IMR-90 (cell line): ENCODE results near the gene PNPLA1. TPM values are rescaled to one million over a fixed set of nuclear protein-coding genes. Genes with fewer than 3 reads are reported as not detected.
A peak's percentile ranks its signal among the peaks of the same experiment; 100 is the strongest.

Experiments used
- ATAC-seq: fragments of 200-7000 bp; cut with Tn5 transposase; 2 replicates; pipeline ENCODE4 v1.9.1; 2020; ENCODE audit warnings: low read depth, mild to moderate bottlenecking, moderate library complexity
- BruUV-seq: library from RNA; stranded (reverse); fragments of 400-500 nt; replicated peaks from 2 replicates; lab custom pipeline; 2021; lab: Mats Ljungman, UMichigan
- CTCF ChIA-PET: fragments of 300-600 bp; formaldehyde crosslinking; extraction: SDS; loops from one replicate; lab custom pipeline; 2021; ENCODE audit warnings: antibody characterized with exemption; lab: Yijun Ruan, JAX
- POLR2A ChIA-PET: fragments of 300-600 bp; sonication (Branson Sonifier 250); formaldehyde crosslinking; loops from one replicate; lab custom pipeline; 2022; ENCODE audit warnings: antibody characterized with exemption; ENCODE audit not compliant: unreplicated experiment; lab: Charles Lee
- DNase-seq: peaks from one replicate; pipeline ENCODE4 v3.0.0; 2013
- H2AFZ ChIP-seq: replicated peaks from 2 replicates; pipeline ENCODE3; 2013; ENCODE audit warnings: low read length, mild to moderate bottlenecking; ENCODE audit not compliant: poor library complexity
- H2AK5ac ChIP-seq: 2 replicates; pipeline ENCODE4 v1.6.1; 2013; ENCODE audit warnings: low read depth, low read length, inconsistent platforms
- H2AK9ac ChIP-seq: replicated peaks from 2 replicates; pipeline ENCODE3; 2013; ENCODE audit warnings: mild to moderate bottlenecking, low read depth, low read length, moderate library complexity; ENCODE audit not compliant: poor library complexity
- H2BK120ac ChIP-seq: 2 replicates; pipeline ENCODE4 v1.6.1; 2013; ENCODE audit warnings: low read depth, low read length, inconsistent platforms
- H2BK15ac ChIP-seq: 3 replicates; pipeline ENCODE4 v1.6.1; 2013; ENCODE audit warnings: low read depth, low read length, inconsistent platforms
- H2BK20ac ChIP-seq: 2 replicates; pipeline ENCODE4 v1.6.1; 2013; ENCODE audit warnings: low read depth, mild to moderate bottlenecking, inconsistent platforms, low read length, moderate library complexity
- H2BK5ac ChIP-seq: 2 replicates; pipeline ENCODE4 v1.6.1; 2013; ENCODE audit warnings: mild to moderate bottlenecking, low read depth, low read length, inconsistent platforms; ENCODE audit not compliant: poor library complexity, severe bottlenecking
- H3K14ac ChIP-seq: replicated peaks from 2 replicates; pipeline ENCODE4 v1.6.1; 2013; ENCODE audit warnings: low read depth, low read length, inconsistent platforms
- H3K18ac ChIP-seq: 2 replicates; pipeline ENCODE4 v1.6.1; 2013; ENCODE audit warnings: low read depth, low read length, control low read depth
- H3K23ac ChIP-seq: 2 replicates; pipeline ENCODE4 v1.6.1; 2013; ENCODE audit warnings: low read depth, low read length, inconsistent platforms
- H3K27ac ChIP-seq: 2 replicates; pipeline ENCODE4 v1.5.1; 2013; ENCODE audit warnings: mild to moderate bottlenecking, control low read depth, low read length; ENCODE audit not compliant: insufficient read depth
- H3K27me3 ChIP-seq: 2 replicates; pipeline ENCODE4 v1.6.1; 2013; ENCODE audit warnings: low read length; ENCODE audit not compliant: control insufficient read depth, insufficient read depth
- H3K36me3 ChIP-seq: 2 replicates; pipeline ENCODE4 v1.6.1; 2013; ENCODE audit warnings: low read length, mixed read lengths; ENCODE audit not compliant: control insufficient read depth, insufficient read depth
- H3K4ac ChIP-seq: 2 replicates; pipeline ENCODE4 v1.6.1; 2013; ENCODE audit warnings: low read depth, low read length, inconsistent platforms
- H3K4me1 ChIP-seq: 2 replicates; pipeline ENCODE4 v1.6.1; 2013; ENCODE audit warnings: low read length, mixed read lengths; ENCODE audit not compliant: control insufficient read depth, insufficient read depth
- H3K4me2 ChIP-seq: 2 replicates; pipeline ENCODE4 v1.6.1; 2013; ENCODE audit warnings: low read depth, mild to moderate bottlenecking, control low read depth, low read length, moderate library complexity
- H3K4me3 ChIP-seq: 2 replicates; pipeline ENCODE4 v1.5.1; 2013; ENCODE audit warnings: low read depth, mild to moderate bottlenecking, control low read depth, low read length, moderate library complexity; ENCODE audit not compliant: insufficient read depth
- H3K56ac ChIP-seq: 2 replicates; pipeline ENCODE4 v1.6.1; 2013; ENCODE audit warnings: low read length, inconsistent platforms; ENCODE audit not compliant: insufficient read depth; ENCODE audit errors: extremely low read depth
- H3K79me1 ChIP-seq, 2 experiments: 2 replicates each; pipeline ENCODE4 v1.6.1; 2013; ENCODE audit warnings: low read length in 2 of 2, inconsistent platforms in 1 of 2, low read depth in 1 of 2
- H3K9ac ChIP-seq: 2 replicates; pipeline ENCODE4 v1.6.1; 2013; ENCODE audit warnings: low read depth, low read length, control low read depth
- H3K9me1 ChIP-seq: 2 replicates; pipeline ENCODE4 v1.6.1; 2013; ENCODE audit warnings: low read length, inconsistent platforms; ENCODE audit not compliant: insufficient read depth
- H3K9me3 ChIP-seq: 2 replicates; pipeline ENCODE4 v1.6.1; 2013; ENCODE audit warnings: low read length; ENCODE audit not compliant: control insufficient read depth, insufficient read depth
- H4K20me1 ChIP-seq: 2 replicates; pipeline ENCODE4 v1.6.1; 2013; ENCODE audit warnings: low read length, inconsistent platforms; ENCODE audit not compliant: insufficient read depth
- H4K5ac ChIP-seq: 2 replicates; pipeline ENCODE4 v1.6.1; 2013; ENCODE audit warnings: mild to moderate bottlenecking, low read depth, low read length, control low read depth
- H4K8ac ChIP-seq, 2 experiments: 2 replicates each; pipeline ENCODE4 v1.6.1; 2013; ENCODE audit warnings: low read depth in 2 of 2, low read length in 2 of 2, control low read depth in 1 of 2, inconsistent platforms in 1 of 2
- H4K91ac ChIP-seq: 2 replicates; pipeline ENCODE4 v1.6.1; 2013; ENCODE audit warnings: low read depth, low read length, inconsistent platforms; ENCODE audit not compliant: insufficient read depth
- BHLHE40 ChIP-seq: fragments of 150-350 bp; IDR thresholded peaks from 2 replicates; pipeline ENCODE4 v1.6.1; 2016; ENCODE audit warnings: mild to moderate bottlenecking, low read depth, low read length
- CEBPB ChIP-seq: IDR thresholded peaks from 2 replicates; pipeline ENCODE4 v1.6.1; 2012; ENCODE audit warnings: low read depth, low read length, improper control_type of control experiment
- CHD1 ChIP-seq: IDR thresholded peaks from 2 replicates; pipeline ENCODE4 v1.6.1; 2012; ENCODE audit warnings: low read depth, low read length, improper control_type of control experiment
- FOS ChIP-seq: fragments of 150-350 bp; IDR thresholded peaks from 2 replicates; pipeline ENCODE4 v1.6.1; 2016; ENCODE audit warnings: low read depth, low read length
- MAZ ChIP-seq: IDR thresholded peaks from 2 replicates; pipeline ENCODE4 v1.6.1; 2012; ENCODE audit warnings: low read depth, mild to moderate bottlenecking, low read length, improper control_type of control experiment, moderate library complexity, borderline replicate concordance
- MXI1 ChIP-seq: IDR thresholded peaks from 2 replicates; pipeline ENCODE4 v1.6.1; 2012; ENCODE audit warnings: low read depth, mild to moderate bottlenecking, low read length, moderate library complexity, borderline replicate concordance
- NFE2L2 ChIP-seq: fragments of 150-350 bp; IDR thresholded peaks from 2 replicates; pipeline ENCODE4 v1.6.1; 2016; ENCODE audit warnings: low read depth, mild to moderate bottlenecking, low read length
- RFX5 ChIP-seq: IDR thresholded peaks from 2 replicates; pipeline ENCODE4 v1.8.0; 2012; ENCODE audit warnings: low read depth, mild to moderate bottlenecking, low read length, moderate library complexity
- SMC3 ChIP-seq: fragments of 150-350 bp; IDR thresholded peaks from 2 replicates; pipeline ENCODE4 v1.6.1; 2016; ENCODE audit warnings: low read depth, mild to moderate bottlenecking, antibody characterized with exemption, low read length, moderate library complexity
- WGBS, 2 experiments: methylation state at CpG; one replicate each; pipeline versions ENCODE4 v1.1.5 to v1.1.7; 2013; ENCODE audit warnings: missing lambda C conversion rate in 2 of 2; ENCODE audit not compliant: insufficient read length in 1 of 2; ENCODE audit errors: extremely low coverage in 2 of 2; 5-methylcytosine and 5-hydroxymethylcytosine counted together
- dilution Hi-C: fragments of 300-500 bp; cut with HindIII; formaldehyde crosslinking; loops from one replicate; pipeline ENCODE4 v1.14.3; 2018; ENCODE audit warnings: low sequenced_read_pairs; ENCODE audit not compliant: unreplicated experiment
- in situ Hi-C: fragments of 300-500 bp; cut with MboI; formaldehyde crosslinking; loops from 3 replicates; pipeline ENCODE4 v1.14.3; 2019; ENCODE audit warnings: low sequenced_read_pairs, inconsistent platforms, mixed read lengths
- intact Hi-C: fragments of 100-400 bp; cut with micrococcal nuclease; formaldehyde crosslinking; loops from 2 replicates; pipeline ENCODE4 v1.10.0; 2022
- polyA plus RNA-seq, 3 experiments: library from polyadenylated mRNA; depleted of rRNA; stranded (reverse); fragments of >200 nt; gene quantifications; 2 replicates each; pipeline ENCODE4 v1.2.3, GENCODE V29; 2012; ENCODE audit warnings: low replicate concordance in 1 of 3
- total RNA-seq: library from RNA; depleted of rRNA; stranded (reverse); fragments of >200 nt; gene quantifications from 2 replicates; pipeline ENCODE4 v1.2.3, GENCODE V29; 2012
- TF ChIP-seq, protein P1 (sequence below): fragments of 150-350 bp; IDR thresholded peaks from 2 replicates; pipeline ENCODE4 v1.6.1; 2016; ENCODE audit warnings: low read depth, mild to moderate bottlenecking, low read length, moderate library complexity, borderline replicate concordance
- TF ChIP-seq, protein P2 (sequence below): fragments of 150-350 bp; IDR thresholded peaks from 2 replicates; pipeline ENCODE4 v1.6.1; 2017; ENCODE audit warnings: mild to moderate bottlenecking, antibody characterized with exemption, low read length, low read depth
- TF ChIP-seq, protein P3 (sequence below): conservative IDR thresholded peaks from 2 replicates; pipeline ENCODE4 v1.5.1; 2012; ENCODE audit warnings: mild to moderate bottlenecking, low read depth, low read length, improper control_type of control experiment

PNPLA1 gene
- total and polyA plus RNA-seq, 2 of the 4 experiments (the other 2 are of a cell fraction): not detected

- WGBS, 2 experiments: no CpG with 5 or more reads among the region's 6 CpGs
- Histone ChIP-seq H3K14ac (peak overlapping the region; percentile 83), H3K4me1 (peaks cover 14% of the 10 kb centered on the region), H4K20me1 (no peaks in the 10 kb centered on the region), H2AK5ac (peak overlapping the region; percentile 91), H2AK9ac (no peak overlapping the region), H2BK15ac (peak overlapping the region; percentile 74; the same call in 1 of the 3 replicates), H3K9ac (no peak overlapping the region), H4K91ac (peak overlapping the region; percentile 60), H3K56ac (no peak overlapping the region), H2BK20ac (peak overlapping the region; percentile 91; the same call in 1 of the 2 replicates), H2BK120ac (peak overlapping the region; percentile 66), H4K8ac (peak overlapping the region; percentile 36 to 64; a peak in 2 of 4 replicates), H3K23ac (peak overlapping the region; percentile 23; the same call in 1 of the 2 replicates), H2AFZ (peak overlapping the region; percentile 60), H4K5ac (peak overlapping the region; percentile 55; the same call in 1 of the 2 replicates), H3K27ac (peak overlapping the region; percentile 11; the same call in 1 of the 2 replicates), H3K4ac (peak overlapping the region; percentile 34; the same call in 1 of the 2 replicates), H3K79me1 (no peaks in the 10 kb centered on the region), H3K18ac (peak overlapping the region; percentile 81; the same call in 1 of the 2 replicates), H3K27me3 (no peaks in the 10 kb centered on the region), H3K4me3 (no peak overlapping the region), H2BK5ac (peak overlapping the region; percentile 82), H3K36me3 (no peaks in the 10 kb centered on the region), H3K4me2 (no peak overlapping the region), H3K9me1 (peaks cover 16% of the 10 kb centered on the region), H3K9me3 (no peaks in the 10 kb centered on the region)
- ATAC-seq: no peak; the same call in 1 of the 2 replicates
- BruUV-seq: no TSS peak
- ChIA-PET CTCF (no interaction called here), POLR2A (no interaction called here)
- in situ Hi-C loops (no loop called here), intact Hi-C loops (no loop called here), dilution Hi-C loops (no loop called here)
- TF ChIP-seq FOS (no peak), SMC3 (no peak), NFE2L2 (no peak), MAZ (no peak), RFX5 (no peak), CHD1 (no peak), BHLHE40 (no peak), MXI1 (no peak), CEBPB (no peak)
- TF ChIP-seq, protein P1, sequence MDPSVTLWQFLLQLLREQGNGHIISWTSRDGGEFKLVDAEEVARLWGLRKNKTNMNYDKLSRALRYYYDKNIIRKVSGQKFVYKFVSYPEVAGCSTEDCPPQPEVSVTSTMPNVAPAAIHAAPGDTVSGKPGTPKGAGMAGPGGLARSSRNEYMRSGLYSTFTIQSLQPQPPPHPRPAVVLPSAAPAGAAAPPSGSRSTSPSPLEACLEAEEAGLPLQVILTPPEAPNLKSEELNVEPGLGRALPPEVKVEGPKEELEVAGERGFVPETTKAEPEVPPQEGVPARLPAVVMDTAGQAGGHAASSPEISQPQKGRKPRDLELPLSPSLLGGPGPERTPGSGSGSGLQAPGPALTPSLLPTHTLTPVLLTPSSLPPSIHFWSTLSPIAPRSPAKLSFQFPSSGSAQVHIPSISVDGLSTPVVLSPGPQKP: no peak
- TF ChIP-seq, protein P2, sequence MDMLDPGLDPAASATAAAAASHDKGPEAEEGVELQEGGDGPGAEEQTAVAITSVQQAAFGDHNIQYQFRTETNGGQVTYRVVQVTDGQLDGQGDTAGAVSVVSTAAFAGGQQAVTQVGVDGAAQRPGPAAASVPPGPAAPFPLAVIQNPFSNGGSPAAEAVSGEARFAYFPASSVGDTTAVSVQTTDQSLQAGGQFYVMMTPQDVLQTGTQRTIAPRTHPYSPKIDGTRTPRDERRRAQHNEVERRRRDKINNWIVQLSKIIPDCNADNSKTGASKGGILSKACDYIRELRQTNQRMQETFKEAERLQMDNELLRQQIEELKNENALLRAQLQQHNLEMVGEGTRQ: no peak
- TF ChIP-seq, protein P3, sequence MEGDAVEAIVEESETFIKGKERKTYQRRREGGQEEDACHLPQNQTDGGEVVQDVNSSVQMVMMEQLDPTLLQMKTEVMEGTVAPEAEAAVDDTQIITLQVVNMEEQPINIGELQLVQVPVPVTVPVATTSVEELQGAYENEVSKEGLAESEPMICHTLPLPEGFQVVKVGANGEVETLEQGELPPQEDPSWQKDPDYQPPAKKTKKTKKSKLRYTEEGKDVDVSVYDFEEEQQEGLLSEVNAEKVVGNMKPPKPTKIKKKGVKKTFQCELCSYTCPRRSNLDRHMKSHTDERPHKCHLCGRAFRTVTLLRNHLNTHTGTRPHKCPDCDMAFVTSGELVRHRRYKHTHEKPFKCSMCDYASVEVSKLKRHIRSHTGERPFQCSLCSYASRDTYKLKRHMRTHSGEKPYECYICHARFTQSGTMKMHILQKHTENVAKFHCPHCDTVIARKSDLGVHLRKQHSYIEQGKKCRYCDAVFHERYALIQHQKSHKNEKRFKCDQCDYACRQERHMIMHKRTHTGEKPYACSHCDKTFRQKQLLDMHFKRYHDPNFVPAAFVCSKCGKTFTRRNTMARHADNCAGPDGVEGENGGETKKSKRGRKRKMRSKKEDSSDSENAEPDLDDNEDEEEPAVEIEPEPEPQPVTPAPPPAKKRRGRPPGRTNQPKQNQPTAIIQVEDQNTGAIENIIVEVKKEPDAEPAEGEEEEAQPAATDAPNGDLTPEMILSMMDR: no peak
- DNase-seq: peak; percentile 61
These were observed 22.2 kb upstream of the PNPLA1 start for GRCh38 chr6:36247693-36248092.
